HepG2 (cell line): ENCODE results near the gene MTREX. TPM values are rescaled to one million over a fixed set of nuclear protein-coding genes. Genes with fewer than 3 reads are reported as not detected.
A peak's percentile ranks its signal among the peaks of the same experiment; 100 is the strongest.

ENCODE experiments used
- ATAC-seq: fragments of 200-7000 bp; cut with Tn5 transposase; 3 replicates; pipeline ENCODE4 v1.9.1; 2020; ENCODE audit warnings: mild to moderate bottlenecking, moderate library complexity
- BruUV-seq: library from RNA; stranded (reverse); fragments of 400-500 nt; replicated peaks from 2 replicates; lab custom pipeline; 2021; lab: Mats Ljungman, UMichigan
- CTCF ChIA-PET: fragments of 300-600 bp; formaldehyde crosslinking; extraction: SDS; loops from one replicate; lab custom pipeline; 2021; ENCODE audit warnings: low total read pairs, inconsistent platforms, low intra/inter-chr PET ratio; lab: Yijun Ruan, JAX
- POLR2A ChIA-PET: fragments of 350-600 bp; sonication (Branson Sonifier 250); formaldehyde crosslinking; loops from one replicate; lab custom pipeline; 2020; ENCODE audit warnings: antibody characterized with exemption, inconsistent platforms; lab: Yijun Ruan, JAX
- DNase-seq: peaks from one replicate; pipeline ENCODE4 v3.0.0-alpha.2; 2015; ENCODE audit warnings: low spot score
- FAIRE-seq: peaks from 3 replicates; lab custom pipeline; 2011; peaks lifted over from hg19 to GRCh38; lab: Jason Lieb, UNC
- H2AFZ ChIP-seq: one replicate; pipeline ENCODE4 v1.6.1; 2011; ENCODE audit warnings: low read length, inconsistent platforms
- H3K27ac ChIP-seq: fragments of 300-600 bp; 3 replicates; pipeline ENCODE4 v1.8.0; 2011; ENCODE audit warnings: mixed run types, mild to moderate bottlenecking, mixed read lengths, low read length, inconsistent platforms; ENCODE audit not compliant: insufficient read depth; ENCODE audit errors: extremely low read length
- H3K27me3 ChIP-seq, 2 experiments: fragments of 200-600 bp in 1 of 2; 2 replicates in 1 of 2; 3 replicates in 1 of 2; pipeline versions ENCODE4 v1.6.0 to v1.8.0; 2011; ENCODE audit warnings: low read length in 2 of 2, mild to moderate bottlenecking in 2 of 2, moderate library complexity in 2 of 2, inconsistent platforms in 1 of 2; ENCODE audit not compliant: insufficient read depth in 2 of 2, control insufficient read depth in 1 of 2
- H3K36me3 ChIP-seq, 2 experiments: fragments of 200-600 bp in 1 of 2; replicated peaks in 1 of 2; 2 replicates in 1 of 2; 3 replicates in 1 of 2; pipeline versions ENCODE4 v1.5.1 to v1.8.0; 2011; ENCODE audit warnings: low read length in 2 of 2, inconsistent platforms in 1 of 2; ENCODE audit not compliant: insufficient read depth in 2 of 2, control insufficient read depth in 1 of 2
- H3K4me1 ChIP-seq: 2 replicates; pipeline ENCODE4 v1.5.1; 2012; ENCODE audit warnings: low read length, inconsistent platforms; ENCODE audit not compliant: insufficient read depth
- H3K4me2 ChIP-seq: 2 replicates; pipeline ENCODE4 v1.6.0; 2011; ENCODE audit warnings: low read depth, low read length, inconsistent platforms
- H3K4me3 ChIP-seq, 3 experiments: fragments of 200-600 bp in 1 of 3; sonication (generic), shearing (Covaris generic) in 1 of 3; replicated peaks in 1 of 3; 2 replicates each; pipeline ENCODE4 v1.5.1; 2011 to 2016; ENCODE audit warnings: low read length in 3 of 3, inconsistent platforms in 2 of 3, low read depth in 2 of 3, mild to moderate bottlenecking in 2 of 3, control low read depth in 1 of 3, mixed read lengths in 1 of 3; ENCODE audit not compliant: insufficient read depth in 1 of 3
- H3K79me2 ChIP-seq: one replicate; pipeline ENCODE4 v1.6.1; 2011; ENCODE audit warnings: low read length, inconsistent platforms; ENCODE audit not compliant: insufficient read depth
- H3K9ac ChIP-seq: 2 replicates; pipeline ENCODE4 v1.6.0; 2011; ENCODE audit warnings: mild to moderate bottlenecking, low read depth, low read length, inconsistent platforms; ENCODE audit not compliant: insufficient read depth
- H3K9me3 ChIP-seq: 2 replicates; pipeline ENCODE4 v1.5.1; 2012; ENCODE audit warnings: mild to moderate bottlenecking, low read length
- H4K20me1 ChIP-seq: 2 replicates; pipeline ENCODE4 v1.6.0; 2011; ENCODE audit warnings: inconsistent platforms, mild to moderate bottlenecking, low read length, moderate library complexity; ENCODE audit not compliant: insufficient read depth
- CEBPB ChIP-seq: IDR thresholded peaks from 2 replicates; pipeline ENCODE4 v1.6.1; 2011; ENCODE audit warnings: low read depth, low read length, improper control_type of control experiment, borderline replicate concordance
- GLI4 ChIP-seq: sonication (generic); formaldehyde crosslinking; IDR thresholded peaks from 2 replicates; pipeline ENCODE4 v1.5.1; 2020; ENCODE audit warnings: missing genetic modification reagents, mild to moderate bottlenecking, moderate library complexity, borderline replicate concordance
- KDM6A ChIP-seq: IDR thresholded peaks from 2 replicates; pipeline ENCODE4 v1.6.1; 2016; ENCODE audit warnings: low read depth
- SAFB2 ChIP-seq: sonication (generic); formaldehyde crosslinking; IDR thresholded peaks from 2 replicates; pipeline ENCODE4 v1.5.1; 2020; ENCODE audit warnings: missing genetic modification reagents, low read depth, mild to moderate bottlenecking, borderline replicate concordance
- TOPORS ChIP-seq: sonication (generic); formaldehyde crosslinking; IDR thresholded peaks from 2 replicates; pipeline ENCODE4 v1.8.0; 2023; ENCODE audit warnings: mild to moderate bottlenecking, missing genetic modification reagents
- ZNF567 ChIP-seq: sonication (generic); formaldehyde crosslinking; IDR thresholded peaks from 2 replicates; pipeline ENCODE4 v1.8.1; 2023; ENCODE audit warnings: mild to moderate bottlenecking, missing genetic modification reagents, borderline replicate concordance
- ZSCAN5A ChIP-seq: sonication (generic); formaldehyde crosslinking; IDR thresholded peaks from 2 replicates; pipeline ENCODE4 v1.8.0; 2022; ENCODE audit warnings: mild to moderate bottlenecking, missing genetic modification reagents, borderline replicate concordance
- WGBS: methylation state at CpG from one replicate; pipeline ENCODE4 v1.1.6; 2017; ENCODE audit warnings: low lambda C conversion rate; 5-methylcytosine and 5-hydroxymethylcytosine counted together
- in situ Hi-C: cut with HindIII; loops from 2 replicates; pipeline ENCODE4 v1.10.0; 2017; ENCODE audit warnings: low pct_unique_long_range_greater_than_20kb; ENCODE audit not compliant: extremely low pct_ligation_motif_present
- intact Hi-C: fragments of 100-400 bp; cut with micrococcal nuclease; formaldehyde crosslinking; loops from one replicate; pipeline ENCODE4 v1.10.0; 2022; ENCODE audit not compliant: unreplicated experiment
- polyA plus RNA-seq, 8 experiments: library from polyadenylated mRNA; depleted of rRNA in 3 of 8; stranded (reverse) in 7 of 8; unstranded in 1 of 8; fragments of >200 nt; fragmentation: Illumina TruSeq in 4 of 8; extraction: Trizol in 4 of 8; gene quantifications; 2 replicates each; pipeline versions ENCODE4 v1.2.1 to v1.2.3, GENCODE V29; 2011 to 2016; ENCODE audit warnings: low read depth in 4 of 8, missing spikeins in 1 of 8, mixed read lengths in 1 of 8; ENCODE audit not compliant: insufficient read depth in 1 of 8
- total RNA-seq, 5 experiments: library from RNA; depleted of rRNA; stranded (reverse); fragments of >200 nt; fragmentation: Illumina TruSeq; extraction: Trizol; gene quantifications; 2 replicates each; pipeline ENCODE4 v1.2.3, GENCODE V29; 2016; ENCODE audit warnings: low read depth in 1 of 5

Gene MTREX
- total and polyA plus RNA-seq, 2 of the 13 experiments (the other 11 are each of a cell fraction or from before 2014, with no cell fraction given): 16.4 to 91.5 TPM

DNA sequence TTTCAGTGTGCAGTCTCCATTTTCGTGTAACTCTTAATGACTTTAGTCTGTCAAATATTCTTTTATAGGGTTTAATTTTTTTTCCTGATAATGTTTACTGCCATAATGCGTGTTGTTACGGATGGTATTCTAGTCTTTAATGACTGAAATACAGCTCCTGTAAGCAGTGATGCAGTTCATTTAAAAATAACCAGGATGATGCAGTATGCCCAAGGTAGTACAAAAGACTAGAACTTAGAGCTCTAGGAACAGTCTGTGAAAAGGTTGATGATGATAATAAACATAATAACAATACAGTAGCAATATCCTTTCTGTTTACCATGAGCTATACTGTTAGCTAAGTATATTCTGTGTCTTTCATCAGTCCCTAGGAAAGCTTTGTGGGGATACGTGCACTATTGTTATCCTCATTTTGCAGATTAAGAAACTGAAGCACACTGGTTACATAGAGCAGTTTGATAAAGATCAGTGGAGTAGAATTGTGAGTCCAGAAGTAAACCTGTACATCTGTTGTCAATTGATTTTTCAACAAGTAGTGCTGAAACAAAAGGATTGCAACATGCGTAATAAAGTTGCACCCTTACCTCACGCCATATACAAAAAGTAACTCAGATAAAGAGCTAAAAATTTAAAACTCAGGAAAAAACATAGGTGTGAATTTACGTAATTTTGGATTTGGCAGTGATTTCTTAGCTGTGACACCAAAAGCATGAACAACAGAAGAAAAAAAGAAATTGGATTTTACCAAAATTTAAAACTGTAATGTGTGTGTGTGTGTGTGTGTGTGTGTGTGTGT, 64.5 kb downstream of the MTREX start:
- H4K20me1 ChIP-seq: no peaks in the 10 kb centered on the region; the same call in 1 of the 2 replicates
- intact Hi-C loops: no loop called here
- H2AFZ ChIP-seq: no peak overlapping the region
- WGBS: 99% methylated on average over 7 of the region's 7 CpGs
- CTCF ChIA-PET: no interaction called here
- ATAC-seq (no peak), FAIRE-seq (no peak), DNase-seq (no peak)
- H3K4me1 ChIP-seq: no peaks in the 10 kb centered on the region
- POLR2A ChIA-PET: no interaction called here
- TF ChIP-seq TOPORS (CRISPR knock-in tag) (no peak), ZNF567 (CRISPR knock-in tag) (no peak), SAFB2 (CRISPR knock-in tag) (no peak), KDM6A (no peak), CEBPB (peak; percentile 38; the same call in 1 of the 2 replicates), GLI4 (CRISPR knock-in tag) (no peak), ZSCAN5A (no peak)
- no peak overlapping the region for H3K4me2 ChIP-seq
- H3K27ac ChIP-seq: no peak overlapping the region
- peaks cover 6 to 45% of the 10 kb centered on the region in 2 experiments; a peak in 4 of 5 replicates for H3K36me3 ChIP-seq
- no peaks in the 10 kb centered on the region; the same call in 1 of the 2 replicates for H3K9me3 ChIP-seq
- in situ Hi-C loops: no loop called here
- no peaks in the 10 kb centered on the region for H3K27me3 ChIP-seq
- H3K9ac ChIP-seq: no peak overlapping the region
- H3K79me2 ChIP-seq: no peaks in the 10 kb centered on the region
- no peak overlapping the region for H3K4me3 ChIP-seq
- no TSS peak for BruUV-seq
